ENCODE data around the gene EIF1AD.
"Not testable (repeated sequence)": the region's sequence is repeated elsewhere in the genome, so short reads cannot be mapped to it uniquely, and the experiment has no call there.

The EIF1AD gene

GRCh38 chr11:65967329-65967934 is 34.5 kb downstream of the EIF1AD start:
- no peak for DNase-seq

DNA sequence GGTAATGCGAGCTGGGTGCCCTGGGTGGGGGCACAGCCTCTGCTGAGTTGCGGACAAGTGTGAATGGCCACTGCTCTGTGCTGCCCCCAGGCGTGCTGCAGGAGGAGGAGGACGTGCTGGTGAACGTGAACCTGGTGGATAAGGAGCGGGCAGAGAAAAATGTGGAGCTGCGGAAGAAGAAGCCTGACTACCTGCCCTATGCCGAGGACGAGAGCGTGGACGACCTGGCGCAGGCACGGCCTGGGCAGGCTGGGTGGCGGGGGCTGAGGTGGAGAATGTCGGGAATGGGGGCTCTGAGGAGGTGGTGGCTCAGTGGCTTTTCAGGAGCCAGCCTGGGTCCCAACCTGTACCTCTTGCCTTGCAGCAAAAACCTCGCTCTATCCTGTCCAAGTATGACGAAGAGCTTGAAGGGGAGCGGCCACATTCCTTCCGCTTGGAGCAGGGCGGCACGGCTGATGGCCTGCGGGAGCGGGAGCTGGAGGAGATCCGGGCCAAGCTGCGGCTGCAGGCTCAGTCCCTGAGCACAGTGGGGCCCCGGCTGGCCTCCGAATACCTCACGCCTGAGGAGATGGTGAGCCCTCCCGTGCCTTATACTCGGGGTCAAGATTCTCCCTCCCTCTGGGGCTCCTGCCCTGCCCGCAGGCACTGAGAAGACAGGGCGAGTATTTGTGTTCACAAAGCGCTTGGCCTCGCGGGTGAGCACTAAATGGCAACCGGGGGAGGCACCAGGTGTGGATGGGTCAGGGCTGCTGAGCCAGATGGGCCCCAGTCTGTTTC is 35.8 kb downstream of the EIF1AD start:
- no peak for DNase-seq

DNA sequence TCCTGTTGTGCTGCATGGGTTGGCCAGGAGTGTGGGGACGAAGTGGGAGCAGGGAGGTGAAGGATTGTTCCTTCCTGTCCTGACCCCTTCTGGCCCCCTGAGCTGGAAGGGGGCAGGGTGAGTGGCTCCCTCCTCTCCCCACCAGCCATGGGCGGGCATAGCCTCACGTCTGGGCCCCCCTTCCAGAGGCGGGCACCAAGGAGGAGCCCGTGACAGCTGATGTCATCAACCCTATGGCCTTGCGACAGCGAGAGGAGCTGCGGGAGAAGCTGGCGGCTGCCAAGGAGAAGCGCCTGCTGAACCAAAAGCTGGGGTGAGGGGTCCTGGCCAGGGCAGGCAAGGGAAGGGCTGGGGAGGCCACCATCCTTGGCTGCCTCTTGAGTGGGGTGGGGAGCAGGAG is 37.1 kb downstream of the EIF1AD start:
- DNase-seq = no peak

DNA sequence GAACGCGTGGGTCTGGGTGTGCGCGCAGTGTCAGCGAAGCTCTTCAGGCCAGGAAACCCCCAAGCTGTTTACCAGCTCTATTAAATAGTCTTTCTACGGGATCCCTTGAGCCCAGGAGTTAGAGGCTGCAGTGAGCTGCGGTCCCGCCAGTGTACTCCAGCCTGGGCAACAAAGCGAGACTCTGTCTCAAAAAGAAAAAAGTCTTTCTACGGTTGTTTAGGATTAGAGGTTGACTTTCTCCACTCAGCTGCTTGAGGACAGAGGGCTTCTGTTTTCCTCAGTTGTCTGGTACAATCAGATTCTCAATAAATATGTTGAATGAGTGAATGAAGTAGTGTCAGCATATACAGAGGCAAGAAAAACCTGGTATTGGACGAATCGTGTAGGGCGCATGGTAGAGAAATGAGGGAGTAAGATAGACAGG is 39.8 kb downstream of the EIF1AD start:
- no peak for DNase-seq

DNA sequence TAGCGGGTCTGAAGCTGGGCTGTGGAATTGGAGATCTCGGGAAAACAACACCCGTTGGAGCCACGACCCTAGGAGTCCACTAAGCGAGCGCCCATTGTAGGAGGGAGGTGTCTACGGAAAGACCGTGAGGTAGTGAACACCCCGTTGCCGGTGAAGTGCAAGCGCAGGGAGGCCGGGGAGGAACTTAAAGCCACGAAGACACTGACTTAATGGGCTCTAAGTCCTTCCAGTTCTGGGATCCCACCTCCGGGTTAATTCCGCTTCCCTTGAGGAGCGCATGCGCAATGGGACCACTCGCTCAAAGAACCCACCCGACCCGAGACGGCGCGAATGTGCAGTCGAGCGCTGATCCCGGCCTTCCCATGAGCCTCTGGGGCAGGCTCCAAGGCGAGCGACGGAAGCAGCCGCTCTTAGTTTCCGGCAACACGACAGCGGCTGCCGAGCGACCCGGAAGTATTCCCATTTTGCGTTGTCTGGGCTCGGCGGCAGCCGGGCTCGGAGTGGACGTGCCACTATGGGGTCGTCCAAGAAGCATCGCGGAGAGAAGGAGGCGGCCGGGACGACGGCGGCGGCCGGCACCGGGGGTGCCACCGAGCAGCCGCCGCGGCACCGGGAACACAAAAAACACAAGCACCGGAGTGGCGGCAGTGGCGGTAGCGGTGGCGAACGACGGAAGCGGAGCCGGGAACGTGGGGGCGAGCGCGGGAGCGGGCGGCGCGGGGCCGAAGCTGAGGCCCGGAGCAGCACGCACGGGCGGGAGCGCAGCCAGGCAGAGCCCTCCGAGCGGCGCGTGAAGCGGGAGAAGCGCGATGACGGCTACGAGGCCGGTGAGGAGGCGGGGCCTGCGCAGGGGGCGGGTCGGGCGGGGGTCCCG is 40.5 kb downstream of the EIF1AD start, which contains the start of gene SART1:
Gene SART1, plus strand, starts transcription at position 468 of the 874 bp plus-strand sequence. Its CDS starts 47 bp downstream, at position 515.
- peak; percentile 31 to 89 for DNase-seq

DNA sequence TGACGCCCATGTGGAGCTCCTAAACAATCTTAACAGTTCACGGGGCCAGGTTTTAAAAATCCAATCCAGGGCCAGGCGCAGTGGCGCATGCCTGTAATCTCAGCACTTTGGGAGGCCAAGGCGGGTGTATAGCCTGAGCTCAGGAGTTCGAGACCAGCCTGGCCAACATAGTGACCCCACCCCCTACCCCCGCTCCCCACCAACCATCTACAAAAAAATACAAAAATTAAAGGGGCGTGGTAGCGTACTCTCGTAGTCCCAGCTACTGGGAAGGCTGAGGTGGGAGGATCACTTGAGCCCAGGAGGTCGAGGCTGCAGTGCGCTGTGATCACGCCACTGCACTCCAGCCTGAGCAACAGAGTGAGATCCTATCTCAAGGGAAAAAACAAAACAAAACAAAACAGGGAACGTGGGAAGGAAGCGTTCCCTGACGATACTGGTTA is 41.1 kb downstream of the EIF1AD start:
- no peak for DNase-seq

- DNase-seq = no peak
Measured at GRCh38 chr11:65958774-65959420, 43.1 kb downstream of the EIF1AD start.

- DNase-seq = no peak
Measured at GRCh38 chr11:65958291-65958690, 43.7 kb downstream of the EIF1AD start.

GRCh38 chr11:65954771-65955170 is 47.2 kb downstream of the EIF1AD start:
- DNase-seq = no peak

GRCh38 chr11:65953471-65953870 is 48.5 kb downstream of the EIF1AD start:
- DNase-seq = no peak

DNA sequence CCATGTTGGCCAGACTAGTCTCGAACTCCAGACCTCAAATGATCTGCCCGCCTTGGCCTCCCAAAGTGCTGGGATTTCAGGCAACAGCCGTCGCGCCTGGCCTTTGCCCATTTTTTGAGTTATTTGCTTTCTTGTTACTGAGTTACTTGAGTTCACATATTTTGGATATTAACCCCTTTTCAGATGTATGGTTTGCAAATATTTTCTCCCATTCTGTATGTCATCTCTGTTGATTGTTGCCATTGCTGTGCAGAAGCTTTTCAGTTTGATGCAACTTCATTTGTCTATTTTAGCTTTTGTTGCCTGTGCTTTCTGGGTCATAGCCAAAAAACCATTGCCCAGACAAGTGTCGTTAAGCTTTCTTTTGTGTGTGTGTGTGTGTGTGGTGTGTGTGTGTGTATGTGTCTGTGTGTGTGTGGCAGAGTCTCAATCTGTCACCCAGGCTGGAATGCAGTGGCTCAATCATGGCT is 49.9 kb downstream of the EIF1AD start:
- no peak for DNase-seq

DNA sequence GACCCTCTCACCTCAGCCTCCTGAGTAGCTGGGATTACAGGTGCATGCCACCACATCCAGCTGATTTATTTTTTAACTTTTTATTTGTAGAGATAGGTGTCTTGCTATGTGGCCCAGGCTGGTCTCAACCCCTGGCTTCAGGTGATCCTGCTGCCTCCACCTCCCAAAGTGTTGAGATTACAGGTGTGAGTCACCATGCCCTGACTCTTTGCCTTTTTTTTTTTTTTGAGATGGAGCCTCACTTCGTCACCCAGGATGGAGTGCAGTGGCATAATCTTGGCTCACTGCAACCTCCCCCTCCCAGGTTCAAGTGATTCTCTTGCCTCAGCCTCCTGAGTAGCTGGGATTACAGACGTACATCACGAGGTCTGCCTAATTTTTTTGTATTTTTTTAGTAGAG is 50.3 kb downstream of the EIF1AD start:
- DNase-seq = not testable (repeated sequence)

DNA sequence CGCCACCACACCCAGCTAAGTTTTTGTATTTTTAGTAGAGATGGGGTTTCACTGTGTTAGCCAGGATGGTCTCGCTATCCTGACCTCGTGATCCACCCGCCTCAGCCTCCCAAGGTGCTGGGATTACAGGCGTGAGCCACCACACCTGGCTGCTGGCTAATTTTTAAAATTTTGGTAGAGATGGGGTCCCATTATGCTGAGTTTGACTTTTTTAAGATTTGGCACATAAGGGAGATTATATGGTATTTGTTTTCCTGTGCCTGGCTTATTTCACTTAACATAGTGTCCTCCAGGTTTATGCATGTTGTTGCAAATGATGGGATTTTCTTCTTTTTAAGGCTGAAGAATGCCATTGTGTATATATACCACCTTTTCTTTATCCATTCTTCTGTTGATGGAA is 51.2 kb downstream of the EIF1AD start:
- DNase-seq = not testable (repeated sequence)

DNA sequence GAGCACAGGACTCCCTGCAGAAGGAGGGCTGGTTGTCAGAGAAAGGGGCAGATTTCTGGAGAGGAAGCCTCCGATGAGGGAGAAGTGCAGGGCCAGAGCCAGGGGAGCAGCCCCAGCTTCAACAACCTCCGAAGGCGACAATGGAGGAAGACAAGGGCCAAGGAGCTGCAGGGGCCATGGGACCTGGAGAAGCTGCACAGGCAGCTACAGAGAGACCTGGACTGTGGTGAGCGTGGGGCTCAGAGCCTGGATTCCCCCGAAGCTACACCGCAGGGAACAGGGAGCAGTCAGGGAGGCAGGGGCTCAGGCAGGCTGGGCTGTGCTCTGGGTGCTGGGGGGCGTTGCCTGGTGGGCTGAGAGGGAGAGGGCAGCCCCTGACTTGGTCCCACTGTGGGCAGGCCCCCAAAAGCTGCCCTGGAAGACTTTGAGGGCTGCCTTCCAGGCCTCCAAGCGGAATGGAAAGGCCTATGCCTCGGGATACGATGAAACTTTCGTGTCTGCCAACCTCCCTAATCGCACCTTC is 54.3 kb downstream of the EIF1AD start:
- DNase-seq = no peak

DNA sequence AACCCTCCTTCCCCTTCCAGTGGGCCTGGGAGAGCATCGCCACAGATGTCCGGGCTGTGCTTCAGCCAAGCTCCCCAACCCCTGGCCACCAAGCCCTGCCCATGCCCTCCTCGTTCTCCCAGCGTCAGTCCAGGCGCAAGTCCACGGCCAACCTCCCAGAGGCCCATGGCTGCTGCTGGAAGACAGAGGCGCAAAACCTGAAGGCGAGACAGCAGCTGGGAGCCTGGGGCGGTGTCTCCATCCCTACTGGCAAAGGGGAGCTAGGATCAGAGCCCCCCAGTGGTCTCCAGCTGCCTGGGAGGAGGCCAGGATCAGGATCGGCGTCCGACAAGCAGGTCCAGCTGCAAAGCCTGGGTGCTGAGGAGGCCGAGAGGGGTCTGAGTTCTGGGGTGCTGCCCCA is 54.8 kb downstream of the EIF1AD start:
- DNase-seq = no peak

- DNase-seq = no peak
Measured at GRCh38 chr11:65946655-65947054, 55.3 kb downstream of the EIF1AD start.
